Testis (tissue), 2 donors: Measurements from ENCODE around the gene NLGN2.

Source experiments
- POLR2A ChIP-seq: fragments of 450-650 bp; IDR thresholded peaks from one replicate; pipeline ENCODE4 v1.6.1; 2017; ENCODE audit warnings: antibody characterized with exemption, mild to moderate bottlenecking, moderate library complexity
- TF ChIP-seq, protein P1 (sequence below), 3 experiments: fragments of 450-650 bp in 2 of 3; fragments of 200-600 bp in 1 of 3; sonication (generic) in 1 of 3; IDR thresholded peaks; one replicate each; pipeline ENCODE4 v1.5.1; 2016 to 2019; ENCODE audit warnings: antibody characterized with exemption in 3 of 3, mild to moderate bottlenecking in 2 of 3, moderate library complexity in 1 of 3

DNA sequence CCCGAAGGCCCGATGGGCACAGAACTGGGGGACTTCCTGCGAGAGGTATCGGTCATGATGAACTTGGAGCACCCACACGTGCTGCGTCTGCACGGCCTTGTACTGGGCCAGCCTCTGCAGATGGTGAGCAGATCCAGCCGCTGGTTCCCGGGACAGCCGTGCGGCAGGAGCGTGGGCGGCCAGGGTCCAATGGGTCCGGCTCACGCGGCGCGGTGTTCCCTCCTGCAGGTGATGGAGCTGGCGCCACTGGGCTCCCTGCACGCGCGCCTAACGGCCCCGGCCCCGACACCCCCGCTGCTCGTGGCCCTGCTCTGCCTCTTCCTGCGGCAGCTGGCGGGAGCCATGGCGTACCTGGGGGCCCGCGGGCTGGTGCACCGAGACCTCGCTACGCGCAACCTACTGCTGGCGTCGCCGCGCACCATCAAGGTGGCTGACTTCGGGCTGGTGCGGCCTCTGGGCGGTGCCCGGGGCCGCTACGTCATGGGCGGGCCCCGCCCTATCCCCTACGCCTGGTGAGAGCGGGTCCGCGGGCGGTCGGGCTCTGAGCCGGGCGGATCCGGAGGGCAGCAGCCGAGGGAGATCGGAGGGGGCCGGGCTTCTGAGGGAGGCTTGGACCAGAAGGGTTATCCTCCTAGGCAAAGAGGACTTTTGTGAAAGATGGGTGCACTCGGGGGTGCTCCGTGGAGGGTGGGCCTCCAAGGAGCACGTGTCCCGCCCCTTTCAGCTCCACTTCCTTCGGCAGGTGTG is 23.7 kb upstream of the NLGN2 start:
- TF ChIP-seq, protein P1, sequence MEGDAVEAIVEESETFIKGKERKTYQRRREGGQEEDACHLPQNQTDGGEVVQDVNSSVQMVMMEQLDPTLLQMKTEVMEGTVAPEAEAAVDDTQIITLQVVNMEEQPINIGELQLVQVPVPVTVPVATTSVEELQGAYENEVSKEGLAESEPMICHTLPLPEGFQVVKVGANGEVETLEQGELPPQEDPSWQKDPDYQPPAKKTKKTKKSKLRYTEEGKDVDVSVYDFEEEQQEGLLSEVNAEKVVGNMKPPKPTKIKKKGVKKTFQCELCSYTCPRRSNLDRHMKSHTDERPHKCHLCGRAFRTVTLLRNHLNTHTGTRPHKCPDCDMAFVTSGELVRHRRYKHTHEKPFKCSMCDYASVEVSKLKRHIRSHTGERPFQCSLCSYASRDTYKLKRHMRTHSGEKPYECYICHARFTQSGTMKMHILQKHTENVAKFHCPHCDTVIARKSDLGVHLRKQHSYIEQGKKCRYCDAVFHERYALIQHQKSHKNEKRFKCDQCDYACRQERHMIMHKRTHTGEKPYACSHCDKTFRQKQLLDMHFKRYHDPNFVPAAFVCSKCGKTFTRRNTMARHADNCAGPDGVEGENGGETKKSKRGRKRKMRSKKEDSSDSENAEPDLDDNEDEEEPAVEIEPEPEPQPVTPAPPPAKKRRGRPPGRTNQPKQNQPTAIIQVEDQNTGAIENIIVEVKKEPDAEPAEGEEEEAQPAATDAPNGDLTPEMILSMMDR (IDR thresholded peaks at IDR 0.05): no peak
- no peak for TF ChIP-seq POLR2A
